Aorta (tissue), 5 donors: ENCODE measurements around the gene MICU1. TPM values are rescaled to one million over a fixed set of nuclear protein-coding genes. Genes with fewer than 3 reads are reported as not detected.

Source experiments
- ATAC-seq: fragments of 200-7000 bp; cut with Tn5 transposase; one replicate; pipeline ENCODE4 v1.9.1; 2022; ENCODE audit warnings: moderate library complexity; ENCODE audit not compliant: low FRiP score
- DNase-seq, 2 donors: peaks; one replicate each; pipeline ENCODE4 v3.0.0-alpha.2; 2020
- H3K27ac ChIP-seq, 2 donors: one replicate each; pipeline ENCODE4 v1.5.1; 2013; ENCODE audit warnings: low read length in 2 of 2, mild to moderate bottlenecking in 2 of 2, moderate library complexity in 2 of 2, control low read depth in 1 of 2, inconsistent platforms in 1 of 2, low read depth in 1 of 2
- H3K27me3 ChIP-seq, 2 donors: one replicate each; pipeline ENCODE4 v1.6.1; 2013; ENCODE audit warnings: control low read depth in 1 of 2, low read length in 1 of 2, mild to moderate bottlenecking in 1 of 2, moderate library complexity in 1 of 2; ENCODE audit not compliant: insufficient read depth in 2 of 2, control insufficient read depth in 1 of 2
- H3K36me3 ChIP-seq, 2 donors: one replicate each; pipeline ENCODE4 v1.6.1; 2013; ENCODE audit warnings: control low read depth in 1 of 2, low read length in 1 of 2, mild to moderate bottlenecking in 1 of 2; ENCODE audit not compliant: insufficient read depth in 2 of 2, control insufficient read depth in 1 of 2
- H3K4me1 ChIP-seq, 2 donors: one replicate each; pipeline ENCODE4 v1.6.1; 2013; ENCODE audit warnings: low read length in 2 of 2, control low read depth in 1 of 2, mild to moderate bottlenecking in 1 of 2, moderate library complexity in 1 of 2; ENCODE audit not compliant: insufficient read depth in 2 of 2, control insufficient read depth in 1 of 2
- H3K4me3 ChIP-seq, 2 donors: one replicate each; pipeline ENCODE4 v1.5.1; 2013; ENCODE audit warnings: low read length in 2 of 2, control low read depth in 1 of 2, mild to moderate bottlenecking in 1 of 2
- H3K9me3 ChIP-seq: one replicate; pipeline ENCODE4 v1.6.1; 2013; ENCODE audit warnings: mild to moderate bottlenecking, low read length; ENCODE audit not compliant: control insufficient read depth
- WGBS, 2 donors: extraction: QIAGEN DNeasy Blood & Tissue Kit; methylation state at CpG; one replicate each; pipeline ENCODE4 v1.1.7; 2013; 5-methylcytosine and 5-hydroxymethylcytosine counted together
- intact Hi-C, 2 donors: fragments of 100-400 bp; cut with DNase I; formaldehyde crosslinking; loops; one replicate each; pipeline versions ENCODE4 v1.14.2 to v1.15.0; 2022
- polyA plus RNA-seq, 2 donors: library from polyadenylated mRNA; stranded (reverse); fragments of 200-250 nt; gene quantifications; one replicate each; pipeline ENCODE4 v1.2.3, GENCODE V29; 2013
- total RNA-seq, 2 donors: library from RNA; stranded (reverse); fragmentation: NEBNext Ultra II Directional; extraction: Animal tissue kit (Norgen Biotek cat#: 25700); gene quantifications; one replicate each; pipeline ENCODE4 v1.2.1, GENCODE V29; 2021
- donor health status: healthy with polysubstance abuse.
- donor health status: Bipolar disorder and iron deficiency.
- donor health status: DM: no; HTN: no; CAD: no.
- donor health status: DM: no; HTN: no; CAD: no.
- donor health status: DM: yes; HTN: yes; CAD: no.

The MICU1 gene
- total and polyA plus RNA-seq, 4 donors: 23.7 to 40.7 (median 37.5) TPM

- 89 to 96% methylated on average over 1 of the region's 1 CpG for WGBS, 2 donors
- no peaks in the 10 kb centered on the region for H3K4me1 ChIP-seq
These were observed 86.7 kb downstream of the MICU1 start for GRCh38 chr10:72539137-72539536.

GRCh38 chr10:72525689-72526088 is 100.2 kb downstream of the MICU1 start:
- ATAC-seq: no peak
- Histone ChIP-seq H3K4me1 (no peaks in the 10 kb centered on the region), H3K36me3 (no peaks in the 10 kb centered on the region), H3K4me3 (no peak overlapping the region), H3K27me3 (no peaks in the 10 kb centered on the region), H3K27ac (no peak overlapping the region), H3K9me3 (no peaks in the 10 kb centered on the region)
- intact Hi-C loops: no loop called here
- no peak for DNase-seq

More at GRCh38 chr10:72539137-72539536, 86.7 kb downstream of the MICU1 start:
- intact Hi-C loops: no loop called here
- no peak overlapping the region for H3K27ac ChIP-seq
- no peaks in the 10 kb centered on the region for H3K27me3 ChIP-seq
- no peak overlapping the region for H3K4me3 ChIP-seq
- H3K9me3 ChIP-seq: no peaks in the 10 kb centered on the region
- no peaks in the 10 kb centered on the region for H3K36me3 ChIP-seq
- DNase-seq: no peak
- ATAC-seq: no peak

- H3K4me3 ChIP-seq: no peak overlapping the region
- intact Hi-C loops: no loop called here
- DNase-seq (no peak), ATAC-seq (no peak)
- H3K36me3 ChIP-seq: no peaks in the 10 kb centered on the region
- H3K9me3 ChIP-seq: no peaks in the 10 kb centered on the region
- no peaks in the 10 kb centered on the region for H3K4me1 ChIP-seq
- no peaks in the 10 kb centered on the region for H3K27me3 ChIP-seq
- H3K27ac ChIP-seq: no peak overlapping the region
- WGBS, 2 donors: 68 to 69% methylated on average over 5 of the region's 5 CpGs
These were observed 100.6 kb downstream of the MICU1 start for GRCh38 chr10:72525277-72525676.

DNA sequence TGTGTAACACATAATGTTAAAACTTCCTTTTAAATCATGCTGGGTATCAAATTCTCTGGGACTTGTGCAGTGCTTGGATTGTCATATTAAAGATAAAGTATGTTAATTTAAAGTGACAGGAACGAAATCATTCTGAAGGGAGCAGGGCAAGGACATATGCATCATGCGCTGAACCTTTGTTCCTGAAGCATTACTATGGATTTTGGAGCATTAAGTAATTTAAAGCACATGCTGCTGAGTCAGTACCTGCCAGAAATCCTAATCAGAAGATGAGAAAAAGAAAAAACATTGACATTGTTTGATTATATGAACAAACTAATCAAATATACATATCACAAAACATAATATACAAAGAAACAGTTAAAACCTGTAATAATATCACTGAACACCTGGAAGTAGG is 101.4 kb downstream of the MICU1 start:
- no peak for ATAC-seq
- intact Hi-C loops: no loop called here
- no peak for DNase-seq
- WGBS, 2 donors: 96 to 97% methylated on average over 2 of the region's 2 CpGs
- Histone ChIP-seq H3K27me3 (no peaks in the 10 kb centered on the region), H3K9me3 (no peaks in the 10 kb centered on the region), H3K4me1 (no peaks in the 10 kb centered on the region), H3K36me3 (no peaks in the 10 kb centered on the region), H3K27ac (no peak overlapping the region), H3K4me3 (no peak overlapping the region)

GRCh38 chr10:72523932-72524396 is 101.9 kb downstream of the MICU1 start:
- no peaks in the 10 kb centered on the region for H3K4me1 ChIP-seq
- H3K36me3 ChIP-seq: no peaks in the 10 kb centered on the region
- H3K27ac ChIP-seq: no peak overlapping the region
- H3K9me3 ChIP-seq: no peaks in the 10 kb centered on the region
- intact Hi-C loops: no loop called here
- ATAC-seq (no peak), DNase-seq (no peak)
- H3K4me3 ChIP-seq: no peak overlapping the region
- 95 to 96% methylated on average over 3 of the region's 3 CpGs for WGBS, 2 donors
- H3K27me3 ChIP-seq: no peaks in the 10 kb centered on the region

- ATAC-seq: no peak
- H3K27me3 ChIP-seq: no peaks in the 10 kb centered on the region
- no peaks in the 10 kb centered on the region for H3K4me1 ChIP-seq
- no peaks in the 10 kb centered on the region for H3K36me3 ChIP-seq
- DNase-seq: no peak
- H3K9me3 ChIP-seq: no peaks in the 10 kb centered on the region
- WGBS, 2 donors: 94 to 95% methylated on average over 5 of the region's 5 CpGs
- H3K27ac ChIP-seq: no peak overlapping the region
- intact Hi-C loops: no loop called here
- no peak overlapping the region for H3K4me3 ChIP-seq
These were observed 102.8 kb downstream of the MICU1 start for GRCh38 chr10:72523062-72523461.

GRCh38 chr10:72517244-72517643 is 108.6 kb downstream of the MICU1 start:
- Histone ChIP-seq H3K27ac (no peak overlapping the region), H3K27me3 (no peaks in the 10 kb centered on the region), H3K9me3 (no peaks in the 10 kb centered on the region), H3K4me1 (no peaks in the 10 kb centered on the region), H3K36me3 (no peaks in the 10 kb centered on the region), H3K4me3 (no peak overlapping the region)
- intact Hi-C loops: no loop called here
- ATAC-seq: no peak
- DNase-seq: no peak
- 97% methylated on average over 8 of the region's 8 CpGs for WGBS, 2 donors

- ATAC-seq: no peak
- Histone ChIP-seq H3K36me3 (no peaks in the 10 kb centered on the region), H3K4me1 (no peaks in the 10 kb centered on the region), H3K4me3 (no peak overlapping the region), H3K27ac (no peak overlapping the region), H3K27me3 (no peaks in the 10 kb centered on the region), H3K9me3 (no peaks in the 10 kb centered on the region)
- 68 to 73% methylated on average over 2 of the region's 2 CpGs for WGBS, 2 donors
- no peak for DNase-seq
- intact Hi-C loops: no loop called here
These were observed 110.4 kb downstream of the MICU1 start for GRCh38 chr10:72515455-72515854.

GRCh38 chr10:72513910-72514309 is 112.0 kb downstream of the MICU1 start:
- H3K27ac ChIP-seq: no peak overlapping the region
- no peaks in the 10 kb centered on the region for H3K9me3 ChIP-seq
- intact Hi-C loops: no loop called here
- DNase-seq (no peak), ATAC-seq (no peak)
- H3K4me3 ChIP-seq: no peak overlapping the region
- no peaks in the 10 kb centered on the region for H3K4me1 ChIP-seq
- no peaks in the 10 kb centered on the region for H3K27me3 ChIP-seq
- no peaks in the 10 kb centered on the region for H3K36me3 ChIP-seq
